ENCODE data around the gene SPDYC.

The SPDYC gene

DNA sequence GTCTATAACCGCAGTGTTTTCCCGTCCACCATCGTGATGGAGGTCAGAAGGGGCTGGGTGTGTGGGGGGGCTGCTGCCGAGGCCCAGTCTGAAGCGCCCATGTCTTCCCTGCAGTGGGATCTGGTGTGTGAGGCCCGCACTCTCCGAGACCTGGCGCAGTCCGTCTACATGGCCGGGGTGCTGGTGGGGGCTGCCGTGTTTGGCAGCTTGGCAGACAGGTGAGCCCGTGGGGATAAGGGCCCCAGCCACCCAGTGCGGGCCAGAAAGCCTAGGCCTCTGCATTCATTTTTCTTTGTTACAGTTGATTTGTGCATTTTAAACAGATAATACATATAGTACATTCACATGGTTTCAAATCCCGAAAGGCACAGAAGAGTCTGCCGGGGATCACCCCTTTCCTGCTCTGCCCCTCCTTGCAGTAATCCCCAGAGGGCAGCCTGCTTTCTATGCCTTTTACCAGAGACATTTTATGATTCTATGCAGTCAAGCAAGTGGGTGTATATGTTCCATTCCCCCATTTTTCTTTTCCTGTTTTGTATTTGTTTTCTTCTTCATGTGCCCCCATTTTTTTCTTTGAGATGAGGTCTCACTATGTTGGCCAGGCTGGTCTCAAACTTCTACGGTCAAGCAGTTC lies 44.3 kb downstream of the SPDYC start:
- no peak overlapping the region for H3K27ac ChIP-seq
- TF ChIP-seq, protein P1, sequence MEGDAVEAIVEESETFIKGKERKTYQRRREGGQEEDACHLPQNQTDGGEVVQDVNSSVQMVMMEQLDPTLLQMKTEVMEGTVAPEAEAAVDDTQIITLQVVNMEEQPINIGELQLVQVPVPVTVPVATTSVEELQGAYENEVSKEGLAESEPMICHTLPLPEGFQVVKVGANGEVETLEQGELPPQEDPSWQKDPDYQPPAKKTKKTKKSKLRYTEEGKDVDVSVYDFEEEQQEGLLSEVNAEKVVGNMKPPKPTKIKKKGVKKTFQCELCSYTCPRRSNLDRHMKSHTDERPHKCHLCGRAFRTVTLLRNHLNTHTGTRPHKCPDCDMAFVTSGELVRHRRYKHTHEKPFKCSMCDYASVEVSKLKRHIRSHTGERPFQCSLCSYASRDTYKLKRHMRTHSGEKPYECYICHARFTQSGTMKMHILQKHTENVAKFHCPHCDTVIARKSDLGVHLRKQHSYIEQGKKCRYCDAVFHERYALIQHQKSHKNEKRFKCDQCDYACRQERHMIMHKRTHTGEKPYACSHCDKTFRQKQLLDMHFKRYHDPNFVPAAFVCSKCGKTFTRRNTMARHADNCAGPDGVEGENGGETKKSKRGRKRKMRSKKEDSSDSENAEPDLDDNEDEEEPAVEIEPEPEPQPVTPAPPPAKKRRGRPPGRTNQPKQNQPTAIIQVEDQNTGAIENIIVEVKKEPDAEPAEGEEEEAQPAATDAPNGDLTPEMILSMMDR (conservative IDR thresholded peaks at IDR 0.05; ENCODE audit: low read depth, low read length) = no peak
- no peaks in the 10 kb centered on the region for H3K79me2 ChIP-seq (ENCODE audit: insufficient read depth, low read depth)
- no peak overlapping the region for H3K4me3 ChIP-seq (IDR thresholded peaks at IDR 0.05; ENCODE audit: insufficient read depth, low read depth, low read length)
- no peak overlapping the region for H3K4me2 ChIP-seq
- no peaks in the 10 kb centered on the region for H4K20me1 ChIP-seq (ENCODE audit: insufficient read depth)
- H2AFZ ChIP-seq (ENCODE audit: low read depth) = no peak overlapping the region
- H3K4me1 ChIP-seq (ENCODE audit: low read depth, poor library complexity, severe bottlenecking) = no peaks in the 10 kb centered on the region
- no peaks in the 10 kb centered on the region for H3K27me3 ChIP-seq (ENCODE audit: insufficient read depth, low read depth)
- H3K9ac ChIP-seq = no peak overlapping the region
- H3K36me3 ChIP-seq (ENCODE audit: insufficient read depth) = no peaks in the 10 kb centered on the region

DNA sequence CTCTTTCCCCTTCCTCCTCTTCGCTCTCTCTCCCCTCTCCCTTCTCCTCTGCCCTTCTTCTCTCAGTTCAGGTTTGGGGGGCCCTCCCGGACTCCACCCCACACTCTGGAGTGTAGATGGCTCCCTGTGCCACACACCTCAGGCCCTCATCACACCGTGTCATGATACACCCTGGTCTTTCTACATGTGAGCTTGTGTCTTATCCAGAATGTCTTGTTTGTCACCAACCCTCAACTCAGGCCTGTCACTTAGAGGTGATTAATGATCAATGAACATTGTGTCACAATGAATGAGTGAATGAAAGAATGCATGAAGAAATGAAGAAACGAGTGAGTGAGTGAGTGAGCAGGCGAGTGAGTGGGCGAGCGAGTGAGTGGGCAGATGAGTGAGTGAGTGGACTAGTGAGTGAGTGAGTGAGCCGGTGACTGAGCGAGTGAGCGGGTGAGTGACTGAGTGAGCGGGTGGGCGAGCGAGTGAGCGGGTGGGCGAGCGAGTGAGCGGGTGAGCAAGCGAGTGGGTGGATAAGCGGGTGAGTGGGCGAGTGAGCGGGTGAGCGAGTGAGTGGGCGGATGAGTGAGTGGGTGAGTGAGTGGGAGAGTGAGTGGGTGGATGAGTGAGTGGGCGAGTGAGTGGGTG lies 45.5 kb downstream of the SPDYC start:
- Histone ChIP-seq H3K9ac (no peak overlapping the region), H3K79me2 (ENCODE audit: insufficient read depth, low read depth) (no peaks in the 10 kb centered on the region), H3K36me3 (ENCODE audit: insufficient read depth) (no peaks in the 10 kb centered on the region), H4K20me1 (ENCODE audit: insufficient read depth) (no peaks in the 10 kb centered on the region), H2AFZ (ENCODE audit: low read depth) (no peak overlapping the region), H3K4me2 (no peak overlapping the region), H3K4me3 (IDR thresholded peaks at IDR 0.05; ENCODE audit: insufficient read depth, low read depth, low read length) (no peak overlapping the region), H3K27me3 (ENCODE audit: insufficient read depth, low read depth) (no peaks in the 10 kb centered on the region), H3K4me1 (ENCODE audit: low read depth, poor library complexity, severe bottlenecking) (no peaks in the 10 kb centered on the region), H3K27ac (no peak overlapping the region)
- TF ChIP-seq, protein P1 (conservative IDR thresholded peaks at IDR 0.05; ENCODE audit: low read depth, low read length) = no peak

DNA sequence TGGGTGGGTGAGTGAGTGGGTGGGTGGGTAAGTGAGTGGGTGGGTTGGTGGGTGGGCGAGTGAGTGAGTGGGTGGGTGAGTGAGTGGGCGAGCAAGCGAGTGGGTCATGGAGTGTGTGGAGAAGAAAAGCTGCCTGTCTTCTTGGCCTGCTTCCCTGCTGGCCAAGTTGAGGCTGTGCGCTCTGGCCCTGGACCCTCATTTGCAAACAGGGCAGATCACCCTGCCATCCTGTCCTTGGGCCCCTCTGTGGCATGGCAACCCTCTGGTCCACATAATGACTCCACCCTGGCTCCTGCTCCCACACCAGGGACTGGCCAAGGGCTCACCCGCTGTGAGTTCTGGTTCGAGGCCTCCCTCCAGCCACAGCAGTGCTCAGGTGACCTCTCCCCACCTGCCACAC lies 46.8 kb downstream of the SPDYC start:
- Histone ChIP-seq H3K4me1 (ENCODE audit: low read depth, poor library complexity, severe bottlenecking) (no peaks in the 10 kb centered on the region), H2AFZ (ENCODE audit: low read depth) (no peak overlapping the region), H3K9ac (no peak overlapping the region), H3K36me3 (ENCODE audit: insufficient read depth) (no peaks in the 10 kb centered on the region), H3K27me3 (ENCODE audit: insufficient read depth, low read depth) (no peaks in the 10 kb centered on the region), H3K4me3 (IDR thresholded peaks at IDR 0.05; ENCODE audit: insufficient read depth, low read depth, low read length) (no peak overlapping the region), H3K79me2 (ENCODE audit: insufficient read depth, low read depth) (no peaks in the 10 kb centered on the region), H3K27ac (no peak overlapping the region), H4K20me1 (ENCODE audit: insufficient read depth) (no peaks in the 10 kb centered on the region), H3K4me2 (no peak overlapping the region)
- TF ChIP-seq, protein P1 (conservative IDR thresholded peaks at IDR 0.05; ENCODE audit: low read depth, low read length) = no peak

DNA sequence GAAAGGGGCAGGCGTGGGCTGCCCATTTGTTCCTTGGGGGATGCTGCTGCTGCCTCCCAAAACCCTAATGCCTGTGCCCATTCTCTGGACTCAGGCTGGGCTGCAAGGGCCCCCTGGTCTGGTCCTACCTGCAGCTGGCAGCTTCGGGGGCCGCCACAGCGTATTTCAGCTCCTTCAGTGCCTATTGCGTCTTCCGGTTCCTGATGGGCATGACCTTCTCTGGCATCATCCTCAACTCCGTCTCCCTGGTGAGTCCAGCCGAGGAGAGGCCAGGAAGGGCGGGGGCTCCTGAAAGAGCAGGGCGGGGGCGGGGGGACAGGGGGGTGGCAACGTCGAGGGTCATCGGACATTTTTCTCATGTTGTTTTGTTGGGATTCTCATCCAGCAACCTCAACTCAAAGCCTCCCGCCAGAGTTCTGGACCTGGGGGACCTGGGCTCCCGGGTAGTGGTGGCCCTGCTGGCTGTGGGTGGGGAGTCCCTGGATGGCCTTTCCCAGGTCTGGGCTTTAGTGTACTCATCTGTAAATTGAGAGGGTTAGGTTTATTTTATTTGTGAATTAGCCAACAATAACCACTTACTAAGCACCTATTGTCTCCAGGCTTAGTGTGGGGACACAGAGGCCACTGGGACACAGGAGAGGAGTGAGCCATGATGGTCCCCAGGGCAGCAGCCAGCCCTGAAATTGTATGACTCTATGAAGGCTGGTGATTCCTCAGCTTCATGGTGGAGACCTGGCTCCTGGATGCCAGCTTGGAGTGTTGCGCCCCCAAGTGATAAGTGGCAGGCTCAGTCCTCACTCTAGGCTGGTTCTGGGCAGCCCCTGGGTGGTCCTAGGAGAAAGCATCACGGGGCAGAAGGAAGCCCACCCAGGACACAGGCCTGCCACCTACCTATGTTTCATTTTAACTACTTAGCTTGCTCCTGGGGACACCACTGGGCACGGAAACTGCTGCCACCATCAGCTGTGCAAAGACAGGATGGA lies 47.7 kb downstream of the SPDYC start:
- Histone ChIP-seq H3K4me1 (ENCODE audit: low read depth, poor library complexity, severe bottlenecking) (no peaks in the 10 kb centered on the region), H3K9ac (no peak overlapping the region), H3K4me2 (no peak overlapping the region), H2AFZ (ENCODE audit: low read depth) (no peak overlapping the region), H3K79me2 (ENCODE audit: insufficient read depth, low read depth) (no peaks in the 10 kb centered on the region), H3K27ac (no peak overlapping the region), H3K27me3 (ENCODE audit: insufficient read depth, low read depth) (no peaks in the 10 kb centered on the region), H3K4me3 (IDR thresholded peaks at IDR 0.05; ENCODE audit: insufficient read depth, low read depth, low read length) (no peak overlapping the region), H3K36me3 (ENCODE audit: insufficient read depth) (no peaks in the 10 kb centered on the region), H4K20me1 (ENCODE audit: insufficient read depth) (no peaks in the 10 kb centered on the region)
- TF ChIP-seq, protein P1 (conservative IDR thresholded peaks at IDR 0.05; ENCODE audit: low read depth, low read length) = no peak
